ENCODE results near the gene KRTAP5-3.

GRCh38 chr11:1651411-1651980, 43.2 kb upstream of the KRTAP5-3 start:
- TF ChIP-seq CTCF (IDR thresholded peaks at IDR 0.05; ENCODE audit: low read depth, low read length), result no peak
- TF ChIP-seq POLR2A (IDR thresholded peaks at IDR 0.05; ENCODE audit: extremely low read depth, insufficient read length), result no peak
- TF ChIP-seq MYC (IDR thresholded peaks at IDR 0.05; ENCODE audit: low read depth, low read length), result no peak
- no peak for TF ChIP-seq MAX (IDR thresholded peaks at IDR 0.05; ENCODE audit: low read depth, low read length)
